GM23338 (cell line): ENCODE results near the gene UTP20. TPM values are rescaled to one million over a fixed set of nuclear protein-coding genes. Genes with fewer than 3 reads are reported as not detected.

Experiments used
- ATAC-seq: fragments of 200-7000 bp; cut with Tn5 transposase; 3 replicates; pipeline ENCODE4 v1.9.1; 2020
- DNase-seq: peaks from one replicate; pipeline ENCODE4 v3.0.0-alpha.2; 2015; ENCODE audit warnings: low spot score
- H2AFZ ChIP-seq: fragments of 200-600 bp; sonication (generic); 2 replicates; pipeline ENCODE4 v1.8.0; 2016; ENCODE audit warnings: antibody characterized with exemption, mild to moderate bottlenecking, moderate library complexity
- H3F3A ChIP-seq: fragments of 200-600 bp; sonication (generic); replicated peaks from 2 replicates; pipeline ENCODE4 v1.8.0; 2017; ENCODE audit warnings: antibody characterized with exemption, mixed run types, low read depth
- H3K27ac ChIP-seq: fragments of 200-600 bp; sonication (generic); 2 replicates; pipeline ENCODE4 v1.6.1; 2016; ENCODE audit warnings: low read depth
- H3K27me3 ChIP-seq: fragments of 200-600 bp; sonication (generic); 2 replicates; pipeline ENCODE4 v1.8.0; 2016; ENCODE audit warnings: mild to moderate bottlenecking, mixed run types, moderate library complexity; ENCODE audit not compliant: insufficient read depth
- H3K36me3 ChIP-seq: fragments of 200-600 bp; sonication (generic); 2 replicates; pipeline ENCODE4 v1.8.0; 2016; ENCODE audit warnings: mild to moderate bottlenecking; ENCODE audit not compliant: insufficient read depth
- H3K4me1 ChIP-seq: fragments of 200-600 bp; sonication (generic); 2 replicates; pipeline ENCODE4 v1.8.0; 2016; ENCODE audit warnings: mild to moderate bottlenecking, moderate library complexity; ENCODE audit not compliant: insufficient read depth
- H3K4me2 ChIP-seq: fragments of 200-600 bp; sonication (generic); 2 replicates; pipeline ENCODE4 v1.7.1; 2017; ENCODE audit warnings: mixed run types
- H3K4me3 ChIP-seq: fragments of 200-600 bp; sonication (generic); 2 replicates; pipeline ENCODE4 v1.6.1; 2016; ENCODE audit warnings: mixed run types
- H3K79me2 ChIP-seq: fragments of 200-600 bp; sonication (generic); replicated peaks from 2 replicates; pipeline ENCODE4 v1.8.0; 2017; ENCODE audit warnings: mild to moderate bottlenecking; ENCODE audit not compliant: insufficient read depth
- H3K9me2 ChIP-seq: fragments of 200-600 bp; sonication (generic); 2 replicates; pipeline ENCODE4 v1.8.0; 2017; ENCODE audit not compliant: insufficient read depth
- H4K20me1 ChIP-seq: fragments of 200-600 bp; sonication (generic); replicated peaks from 2 replicates; pipeline ENCODE4 v1.8.0; 2017; ENCODE audit warnings: mild to moderate bottlenecking; ENCODE audit not compliant: insufficient read depth
- H3K27ac Mint-ChIP-seq: 2 replicates; pipeline ENCODE4 v1.8.0; 2020; ENCODE audit warnings: inconsistent platforms, mild to moderate bottlenecking, moderate library complexity, mixed read lengths
- H3K27me3 Mint-ChIP-seq: 3 replicates; pipeline ENCODE4 v1.8.0; 2022; ENCODE audit warnings: low read depth, mild to moderate bottlenecking, moderate library complexity, mixed read lengths, inconsistent platforms; ENCODE audit not compliant: insufficient read depth, poor library complexity
- H3K36me3 Mint-ChIP-seq: 3 replicates; pipeline ENCODE4 v1.8.0; 2021; ENCODE audit warnings: low read depth, mild to moderate bottlenecking, inconsistent platforms, moderate library complexity, mixed read lengths
- H3K4me1 Mint-ChIP-seq: 3 replicates; pipeline ENCODE4 v1.8.0; 2020; ENCODE audit warnings: mild to moderate bottlenecking, inconsistent platforms, mixed read lengths
- H3K4me3 Mint-ChIP-seq: 3 replicates; pipeline ENCODE4 v1.8.0; 2021; ENCODE audit warnings: moderate library complexity, mild to moderate bottlenecking, inconsistent platforms, mixed read lengths
- H3K9me3 Mint-ChIP-seq: 3 replicates; pipeline ENCODE4 v1.8.0; 2020; ENCODE audit warnings: moderate library complexity, mild to moderate bottlenecking, inconsistent platforms, mixed read lengths
- CREB1 ChIP-seq: fragments of 250-450 bp; sonication (Bioruptor Pico); IDR thresholded peaks from 2 replicates; pipeline ENCODE4 v1.5.0; 2020; ENCODE audit warnings: low read depth, mild to moderate bottlenecking, moderate library complexity
- ETS1 ChIP-seq: IDR thresholded peaks from 2 replicates; pipeline ENCODE4 v1.6.1; 2016; ENCODE audit warnings: antibody characterized with exemption
- EZH2 ChIP-seq: fragments of 200-600 bp; sonication (generic); IDR thresholded peaks from one replicate; pipeline ENCODE4 v1.8.0; 2017; ENCODE audit warnings: antibody characterized with exemption, mild to moderate bottlenecking, low read depth; ENCODE audit not compliant: unreplicated experiment
- EZH2phosphoT487 ChIP-seq: fragments of 200-600 bp; sonication (generic); IDR thresholded peaks from one replicate; pipeline ENCODE4 v1.8.1; 2018; ENCODE audit warnings: antibody characterized with exemption; ENCODE audit not compliant: unreplicated experiment
- JUNB ChIP-seq: IDR thresholded peaks from one replicate; pipeline ENCODE4 v1.6.1; 2016; ENCODE audit warnings: antibody characterized with exemption; ENCODE audit not compliant: unreplicated experiment
- NANOG ChIP-seq: IDR thresholded peaks from 2 replicates; pipeline ENCODE4 v1.6.1; 2016; ENCODE audit warnings: antibody characterized with exemption, borderline replicate concordance
- POLR2AphosphoS5 ChIP-seq: IDR thresholded peaks from 2 replicates; pipeline ENCODE4 v1.6.1; 2016; ENCODE audit warnings: antibody characterized with exemption, low read depth
- STAT1 ChIP-seq: IDR thresholded peaks from one replicate; pipeline ENCODE4 v1.6.1; 2016; ENCODE audit warnings: antibody characterized with exemption; ENCODE audit not compliant: unreplicated experiment
- ZNF114 ChIP-seq: fragments of 250-450 bp; sonication (Bioruptor Pico); IDR thresholded peaks from 2 replicates; pipeline ENCODE4 v1.5.0; 2020; ENCODE audit warnings: mild to moderate bottlenecking, moderate library complexity
- ZNF331 ChIP-seq: fragments of 250-450 bp; sonication (Bioruptor Pico); IDR thresholded peaks from 2 replicates; pipeline ENCODE4 v1.5.0; 2020; ENCODE audit warnings: low read depth, mild to moderate bottlenecking, moderate library complexity
- polyA plus RNA-seq: library from polyadenylated mRNA; unstranded; fragments of >200 nt; fragmentation: Nextera tagmentation; extraction: Ambion mirVana; gene quantifications from 2 replicates; pipeline ENCODE4 v1.2.1, GENCODE V29; 2016
- total RNA-seq: library from RNA; depleted of rRNA; stranded (reverse); fragments of >200 nt; shearing (Covaris generic); gene quantifications from 2 replicates; pipeline ENCODE4 v1.2.3, GENCODE V29; 2014
- TF ChIP-seq, protein P1 (sequence below): IDR thresholded peaks from one replicate; pipeline ENCODE4 v1.6.1; 2018; ENCODE audit warnings: antibody characterized with exemption; ENCODE audit not compliant: unreplicated experiment
- TF ChIP-seq, protein P2 (sequence below): fragments of 250-450 bp; sonication (Bioruptor Pico); IDR thresholded peaks from 2 replicates; pipeline ENCODE4 v1.5.0; 2020; ENCODE audit warnings: mild to moderate bottlenecking, moderate library complexity
- TF ChIP-seq, protein P3 (sequence below), 2 experiments: fragments of 200-600 bp in 1 of 2; sonication (generic) in 1 of 2; conservative IDR thresholded peaks; 2 replicates each; pipeline versions ENCODE4 v1.5.1 to v1.6.1; 2016 to 2017; ENCODE audit warnings: antibody characterized with exemption in 2 of 2, low read depth in 2 of 2, mild to moderate bottlenecking in 2 of 2, moderate library complexity in 1 of 2

UTP20 gene
- total and polyA plus RNA-seq, 2 experiments from 2014 or later = 13.1 to 59.6 TPM

DNA sequence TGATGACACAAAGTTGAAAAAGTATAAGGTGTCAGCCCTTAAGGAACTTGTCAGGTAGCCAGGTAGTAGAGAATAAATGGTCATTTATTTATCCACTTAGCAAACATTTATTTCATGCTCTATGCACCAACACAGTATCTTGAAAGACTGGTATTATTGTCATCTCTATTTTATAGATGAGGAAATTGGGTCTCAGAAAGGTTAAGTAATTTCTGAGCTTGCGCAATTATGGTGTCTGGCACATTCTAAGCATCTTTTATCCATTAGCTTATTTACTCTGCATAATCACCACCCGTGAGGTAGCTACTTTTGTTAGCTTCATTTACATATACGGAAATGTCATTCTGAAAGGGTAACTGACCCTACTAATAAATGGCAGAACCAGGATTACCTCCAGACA lies 2.5 kb upstream of the UTP20 start:
- Histone ChIP-seq H3K4me1 (peaks cover 6% of the 10 kb centered on the region), H3K27me3 (no peaks in the 10 kb centered on the region), H4K20me1 (peaks cover 4% of the 10 kb centered on the region; the same call in 1 of the 2 replicates), H2AFZ (no peak overlapping the region), H3K9me2 (no peaks in the 10 kb centered on the region), H3K4me3 (no peak overlapping the region), H3K4me2 (no peak overlapping the region), H3F3A (no peaks in the 10 kb centered on the region), H3K27ac (no peak overlapping the region), H3K79me2 (peaks cover 25% of the 10 kb centered on the region), H3K36me3 (peaks cover 7% of the 10 kb centered on the region; the same call in 1 of the 2 replicates)
- ATAC-seq (no peak), DNase-seq (no peak)
- Mint-ChIP-seq H3K27ac (no peak overlapping the region), H3K4me3 (no peak overlapping the region), H3K9me3 (no peaks in the 10 kb centered on the region), H3K27me3 (peaks cover 8% of the 10 kb centered on the region), H3K4me1 (no peaks in the 10 kb centered on the region), H3K36me3 (peaks cover 7% of the 10 kb centered on the region)
- TF ChIP-seq, protein P1, sequence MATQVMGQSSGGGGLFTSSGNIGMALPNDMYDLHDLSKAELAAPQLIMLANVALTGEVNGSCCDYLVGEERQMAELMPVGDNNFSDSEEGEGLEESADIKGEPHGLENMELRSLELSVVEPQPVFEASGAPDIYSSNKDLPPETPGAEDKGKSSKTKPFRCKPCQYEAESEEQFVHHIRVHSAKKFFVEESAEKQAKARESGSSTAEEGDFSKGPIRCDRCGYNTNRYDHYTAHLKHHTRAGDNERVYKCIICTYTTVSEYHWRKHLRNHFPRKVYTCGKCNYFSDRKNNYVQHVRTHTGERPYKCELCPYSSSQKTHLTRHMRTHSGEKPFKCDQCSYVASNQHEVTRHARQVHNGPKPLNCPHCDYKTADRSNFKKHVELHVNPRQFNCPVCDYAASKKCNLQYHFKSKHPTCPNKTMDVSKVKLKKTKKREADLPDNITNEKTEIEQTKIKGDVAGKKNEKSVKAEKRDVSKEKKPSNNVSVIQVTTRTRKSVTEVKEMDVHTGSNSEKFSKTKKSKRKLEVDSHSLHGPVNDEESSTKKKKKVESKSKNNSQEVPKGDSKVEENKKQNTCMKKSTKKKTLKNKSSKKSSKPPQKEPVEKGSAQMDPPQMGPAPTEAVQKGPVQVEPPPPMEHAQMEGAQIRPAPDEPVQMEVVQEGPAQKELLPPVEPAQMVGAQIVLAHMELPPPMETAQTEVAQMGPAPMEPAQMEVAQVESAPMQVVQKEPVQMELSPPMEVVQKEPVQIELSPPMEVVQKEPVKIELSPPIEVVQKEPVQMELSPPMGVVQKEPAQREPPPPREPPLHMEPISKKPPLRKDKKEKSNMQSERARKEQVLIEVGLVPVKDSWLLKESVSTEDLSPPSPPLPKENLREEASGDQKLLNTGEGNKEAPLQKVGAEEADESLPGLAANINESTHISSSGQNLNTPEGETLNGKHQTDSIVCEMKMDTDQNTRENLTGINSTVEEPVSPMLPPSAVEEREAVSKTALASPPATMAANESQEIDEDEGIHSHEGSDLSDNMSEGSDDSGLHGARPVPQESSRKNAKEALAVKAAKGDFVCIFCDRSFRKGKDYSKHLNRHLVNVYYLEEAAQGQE = no peak
- TF ChIP-seq EZH2phosphoT487 = no peak
- no peak for TF ChIP-seq ZNF331
- no peak for TF ChIP-seq ETS1
- no peak for TF ChIP-seq CREB1 (CRISPR knock-in tag)
- TF ChIP-seq JUNB = no peak
- TF ChIP-seq ZNF114 = no peak
- no peak for TF ChIP-seq EZH2
- no peak for TF ChIP-seq NANOG
- TF ChIP-seq, protein P2, sequence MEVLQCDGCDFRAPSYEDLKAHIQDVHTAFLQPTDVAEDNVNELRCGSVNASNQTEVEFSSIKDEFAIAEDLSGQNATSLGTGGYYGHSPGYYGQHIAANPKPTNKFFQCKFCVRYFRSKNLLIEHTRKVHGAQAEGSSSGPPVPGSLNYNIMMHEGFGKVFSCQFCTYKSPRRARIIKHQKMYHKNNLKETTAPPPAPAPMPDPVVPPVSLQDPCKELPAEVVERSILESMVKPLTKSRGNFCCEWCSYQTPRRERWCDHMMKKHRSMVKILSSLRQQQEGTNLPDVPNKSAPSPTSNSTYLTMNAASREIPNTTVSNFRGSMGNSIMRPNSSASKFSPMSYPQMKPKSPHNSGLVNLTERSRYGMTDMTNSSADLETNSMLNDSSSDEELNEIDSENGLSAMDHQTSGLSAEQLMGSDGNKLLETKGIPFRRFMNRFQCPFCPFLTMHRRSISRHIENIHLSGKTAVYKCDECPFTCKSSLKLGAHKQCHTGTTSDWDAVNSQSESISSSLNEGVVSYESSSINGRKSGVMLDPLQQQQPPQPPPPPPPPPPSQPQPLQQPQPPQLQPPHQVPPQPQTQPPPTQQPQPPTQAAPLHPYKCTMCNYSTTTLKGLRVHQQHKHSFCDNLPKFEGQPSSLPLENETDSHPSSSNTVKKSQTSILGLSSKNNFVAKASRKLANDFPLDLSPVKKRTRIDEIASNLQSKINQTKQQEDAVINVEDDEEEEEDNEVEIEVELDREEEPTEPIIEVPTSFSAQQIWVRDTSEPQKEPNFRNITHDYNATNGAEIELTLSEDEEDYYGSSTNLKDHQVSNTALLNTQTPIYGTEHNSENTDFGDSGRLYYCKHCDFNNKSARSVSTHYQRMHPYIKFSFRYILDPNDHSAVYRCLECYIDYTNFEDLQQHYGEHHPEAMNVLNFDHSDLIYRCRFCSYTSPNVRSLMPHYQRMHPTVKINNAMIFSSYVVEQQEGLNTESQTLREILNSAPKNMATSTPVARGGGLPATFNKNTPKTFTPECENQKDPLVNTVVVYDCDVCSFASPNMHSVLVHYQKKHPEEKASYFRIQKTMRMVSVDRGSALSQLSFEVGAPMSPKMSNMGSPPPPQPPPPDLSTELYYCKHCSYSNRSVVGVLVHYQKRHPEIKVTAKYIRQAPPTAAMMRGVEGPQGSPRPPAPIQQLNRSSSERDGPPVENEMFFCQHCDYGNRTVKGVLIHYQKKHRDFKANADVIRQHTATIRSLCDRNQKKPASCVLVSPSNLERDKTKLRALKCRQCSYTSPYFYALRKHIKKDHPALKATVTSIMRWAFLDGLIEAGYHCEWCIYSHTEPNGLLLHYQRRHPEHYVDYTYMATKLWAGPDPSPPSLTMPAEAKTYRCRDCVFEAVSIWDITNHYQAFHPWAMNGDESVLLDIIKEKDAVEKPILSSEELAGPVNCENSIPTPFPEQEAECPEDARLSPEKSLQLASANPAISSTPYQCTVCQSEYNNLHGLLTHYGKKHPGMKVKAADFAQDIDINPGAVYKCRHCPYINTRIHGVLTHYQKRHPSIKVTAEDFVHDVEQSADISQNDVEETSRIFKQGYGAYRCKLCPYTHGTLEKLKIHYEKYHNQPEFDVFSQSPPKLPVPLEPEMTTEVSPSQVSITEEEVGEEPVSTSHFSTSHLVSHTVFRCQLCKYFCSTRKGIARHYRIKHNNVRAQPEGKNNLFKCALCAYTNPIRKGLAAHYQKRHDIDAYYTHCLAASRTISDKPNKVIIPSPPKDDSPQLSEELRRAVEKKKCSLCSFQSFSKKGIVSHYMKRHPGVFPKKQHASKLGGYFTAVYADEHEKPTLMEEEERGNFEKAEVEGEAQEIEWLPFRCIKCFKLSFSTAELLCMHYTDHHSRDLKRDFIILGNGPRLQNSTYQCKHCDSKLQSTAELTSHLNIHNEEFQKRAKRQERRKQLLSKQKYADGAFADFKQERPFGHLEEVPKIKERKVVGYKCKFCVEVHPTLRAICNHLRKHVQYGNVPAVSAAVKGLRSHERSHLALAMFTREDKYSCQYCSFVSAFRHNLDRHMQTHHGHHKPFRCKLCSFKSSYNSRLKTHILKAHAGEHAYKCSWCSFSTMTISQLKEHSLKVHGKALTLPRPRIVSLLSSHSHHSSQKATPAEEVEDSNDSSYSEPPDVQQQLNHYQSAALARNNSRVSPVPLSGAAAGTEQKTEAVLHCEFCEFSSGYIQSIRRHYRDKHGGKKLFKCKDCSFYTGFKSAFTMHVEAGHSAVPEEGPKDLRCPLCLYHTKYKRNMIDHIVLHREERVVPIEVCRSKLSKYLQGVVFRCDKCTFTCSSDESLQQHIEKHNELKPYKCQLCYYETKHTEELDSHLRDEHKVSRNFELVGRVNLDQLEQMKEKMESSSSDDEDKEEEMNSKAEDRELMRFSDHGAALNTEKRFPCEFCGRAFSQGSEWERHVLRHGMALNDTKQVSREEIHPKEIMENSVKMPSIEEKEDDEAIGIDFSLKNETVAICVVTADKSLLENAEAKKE (CRISPR knock-in tag) = no peak
- no peak for TF ChIP-seq STAT1
- TF ChIP-seq POLR2AphosphoS5 = no peak
- TF ChIP-seq, protein P3, sequence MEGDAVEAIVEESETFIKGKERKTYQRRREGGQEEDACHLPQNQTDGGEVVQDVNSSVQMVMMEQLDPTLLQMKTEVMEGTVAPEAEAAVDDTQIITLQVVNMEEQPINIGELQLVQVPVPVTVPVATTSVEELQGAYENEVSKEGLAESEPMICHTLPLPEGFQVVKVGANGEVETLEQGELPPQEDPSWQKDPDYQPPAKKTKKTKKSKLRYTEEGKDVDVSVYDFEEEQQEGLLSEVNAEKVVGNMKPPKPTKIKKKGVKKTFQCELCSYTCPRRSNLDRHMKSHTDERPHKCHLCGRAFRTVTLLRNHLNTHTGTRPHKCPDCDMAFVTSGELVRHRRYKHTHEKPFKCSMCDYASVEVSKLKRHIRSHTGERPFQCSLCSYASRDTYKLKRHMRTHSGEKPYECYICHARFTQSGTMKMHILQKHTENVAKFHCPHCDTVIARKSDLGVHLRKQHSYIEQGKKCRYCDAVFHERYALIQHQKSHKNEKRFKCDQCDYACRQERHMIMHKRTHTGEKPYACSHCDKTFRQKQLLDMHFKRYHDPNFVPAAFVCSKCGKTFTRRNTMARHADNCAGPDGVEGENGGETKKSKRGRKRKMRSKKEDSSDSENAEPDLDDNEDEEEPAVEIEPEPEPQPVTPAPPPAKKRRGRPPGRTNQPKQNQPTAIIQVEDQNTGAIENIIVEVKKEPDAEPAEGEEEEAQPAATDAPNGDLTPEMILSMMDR (conservative IDR thresholded peaks at IDR 0.05; ENCODE audit: low read depth in 2 of 2) = no peak
